Smooth muscle cell (in vitro differentiated cells): Measurements from ENCODE around the gene CAPRIN2. TPM values are rescaled to one million over a fixed set of nuclear protein-coding genes. Genes with fewer than 3 reads are reported as not detected.

Experiments used
- DNase-seq: peaks from one replicate; lab custom pipeline; 2025; ENCODE audit not compliant: unreplicated experiment; lab: John Stamatoyannopoulos, UW
- H2AFZ ChIP-seq: fragments of 200-600 bp; sonication (generic); 2 replicates; pipeline ENCODE4 v1.6.0; 2016; ENCODE audit warnings: antibody characterized with exemption, low read depth, mild to moderate bottlenecking
- H3F3A ChIP-seq: fragments of 200-600 bp; sonication (generic); 2 replicates; pipeline ENCODE4 v1.6.0; 2017; ENCODE audit warnings: antibody characterized with exemption, low read depth
- H3K27ac ChIP-seq: fragments of 200-600 bp; sonication (generic); 2 replicates; pipeline ENCODE4 v1.5.1; 2016; ENCODE audit warnings: low read depth, mild to moderate bottlenecking
- H3K27me3 ChIP-seq: fragments of 200-600 bp; sonication (generic); 2 replicates; pipeline ENCODE4 v1.6.1; 2016; ENCODE audit warnings: low read depth, mild to moderate bottlenecking
- H3K36me3 ChIP-seq: fragments of 200-600 bp; sonication (generic); 2 replicates; pipeline ENCODE4 v1.5.1; 2016; ENCODE audit warnings: low read depth
- H3K4me1 ChIP-seq: fragments of 200-600 bp; sonication (generic); 2 replicates; pipeline ENCODE4 v1.5.1; 2016; ENCODE audit warnings: low read depth
- H3K4me2 ChIP-seq: fragments of 200-600 bp; sonication (generic); 2 replicates; pipeline ENCODE4 v1.6.0; 2016; ENCODE audit warnings: mild to moderate bottlenecking
- H3K4me3 ChIP-seq: fragments of 200-600 bp; sonication (generic); 2 replicates; pipeline ENCODE4 v1.5.1; 2016; ENCODE audit warnings: mild to moderate bottlenecking
- H3K79me2 ChIP-seq: fragments of 200-600 bp; sonication (generic); 2 replicates; pipeline ENCODE4 v1.6.0; 2016; ENCODE audit warnings: low read depth, mild to moderate bottlenecking
- H3K9ac ChIP-seq: fragments of 200-600 bp; sonication (generic); 2 replicates; pipeline ENCODE4 v1.6.0; 2016; ENCODE audit warnings: low read depth
- H3K9me3 ChIP-seq: fragments of 200-600 bp; sonication (generic); replicated peaks from 2 replicates; pipeline ENCODE4 v1.5.1; 2016; ENCODE audit warnings: low read depth
- H4K20me1 ChIP-seq: fragments of 200-600 bp; sonication (generic); 2 replicates; pipeline ENCODE4 v1.6.0; 2016; ENCODE audit warnings: low read depth
- CTCF ChIP-seq: fragments of 200-600 bp; sonication (generic); IDR thresholded peaks from 2 replicates; pipeline ENCODE4 v1.5.1; 2017; ENCODE audit warnings: borderline replicate concordance, mild to moderate bottlenecking, antibody characterized with exemption; ENCODE audit not compliant: insufficient read depth, poor library complexity, severe bottlenecking
- WGBS: methylation state at CpG from one replicate; pipeline ENCODE4 v1.1.7; 2016; ENCODE audit warnings: low lambda C conversion rate; 5-methylcytosine and 5-hydroxymethylcytosine counted together
- polyA plus RNA-seq: library from polyadenylated mRNA; unstranded; fragments of >200 nt; fragmentation: Nextera tagmentation; extraction: Ambion mirVana; gene quantifications from 2 replicates; pipeline ENCODE4 v1.2.1, GENCODE V29; 2016
- total RNA-seq: library from RNA; depleted of rRNA; stranded (reverse); fragments of >200 nt; gene quantifications from 2 replicates; pipeline ENCODE4 v1.2.3, GENCODE V29; 2014

CAPRIN2 gene
- total and polyA plus RNA-seq, 2 experiments from 2014 or later = 14.7 to 31.0 TPM

GRCh38 chr12:30785630-30786029 lies 30.9 kb upstream of the CAPRIN2 start:
- Histone ChIP-seq H3F3A (no peaks in the 10 kb centered on the region), H3K27ac (no peak overlapping the region), H3K4me2 (no peak overlapping the region), H3K4me3 (no peak overlapping the region), H2AFZ (no peak overlapping the region), H3K79me2 (no peaks in the 10 kb centered on the region), H3K27me3 (no peaks in the 10 kb centered on the region), H4K20me1 (no peaks in the 10 kb centered on the region), H3K9me3 (no peaks in the 10 kb centered on the region), H3K9ac (no peak overlapping the region), H3K4me1 (no peaks in the 10 kb centered on the region), H3K36me3 (no peaks in the 10 kb centered on the region)
- DNase-seq = no peak
- WGBS = 80% methylated on average over 2 of the region's 2 CpGs
- no peak for TF ChIP-seq CTCF

GRCh38 chr12:30784508-30784907 lies 29.8 kb upstream of the CAPRIN2 start:
- TF ChIP-seq CTCF = no peak
- H3F3A ChIP-seq = no peaks in the 10 kb centered on the region
- H2AFZ ChIP-seq = no peak overlapping the region
- H3K79me2 ChIP-seq = no peaks in the 10 kb centered on the region
- H3K27ac ChIP-seq = no peak overlapping the region
- 95% methylated on average over 1 of the region's 1 CpG for WGBS
- no peaks in the 10 kb centered on the region for H3K36me3 ChIP-seq
- H4K20me1 ChIP-seq = no peaks in the 10 kb centered on the region
- H3K4me1 ChIP-seq = no peaks in the 10 kb centered on the region
- no peaks in the 10 kb centered on the region for H3K9me3 ChIP-seq
- H3K27me3 ChIP-seq = no peaks in the 10 kb centered on the region
- no peak overlapping the region for H3K9ac ChIP-seq
- no peak overlapping the region for H3K4me3 ChIP-seq
- H3K4me2 ChIP-seq = no peak overlapping the region
- no peak for DNase-seq

- Histone ChIP-seq H3K27me3 (no peaks in the 10 kb centered on the region), H2AFZ (no peak overlapping the region), H3F3A (no peaks in the 10 kb centered on the region), H3K4me3 (no peak overlapping the region), H3K79me2 (no peaks in the 10 kb centered on the region), H3K9ac (no peak overlapping the region), H3K36me3 (no peaks in the 10 kb centered on the region), H3K27ac (no peak overlapping the region), H3K4me1 (no peaks in the 10 kb centered on the region), H3K9me3 (no peaks in the 10 kb centered on the region), H4K20me1 (no peaks in the 10 kb centered on the region), H3K4me2 (no peak overlapping the region)
- TF ChIP-seq CTCF = no peak
- WGBS = 96% methylated on average over 2 of the region's 2 CpGs
- no peak for DNase-seq
These were observed 29.2 kb upstream of the CAPRIN2 start for GRCh38 chr12:30783946-30784345.

GRCh38 chr12:30782316-30783173 lies 27.8 kb upstream of the CAPRIN2 start:
- 93% methylated on average over 3 of the region's 3 CpGs for WGBS
- H3K27ac ChIP-seq = no peak overlapping the region
- H3K79me2 ChIP-seq = no peaks in the 10 kb centered on the region
- no peak for TF ChIP-seq CTCF
- H3K4me2 ChIP-seq = no peak overlapping the region
- H2AFZ ChIP-seq = no peak overlapping the region
- DNase-seq = no peak
- H3F3A ChIP-seq = no peaks in the 10 kb centered on the region
- no peaks in the 10 kb centered on the region for H3K27me3 ChIP-seq
- no peak overlapping the region for H3K4me3 ChIP-seq
- no peak overlapping the region for H3K9ac ChIP-seq
- H3K36me3 ChIP-seq = no peaks in the 10 kb centered on the region
- H3K4me1 ChIP-seq = no peaks in the 10 kb centered on the region
- H4K20me1 ChIP-seq = no peaks in the 10 kb centered on the region
- no peaks in the 10 kb centered on the region for H3K9me3 ChIP-seq
